CD4-positive, alpha-beta memory T cell (primary cell): Measurements from ENCODE around the gene CPNE1. TPM values are rescaled to one million over a fixed set of nuclear protein-coding genes. Genes with fewer than 3 reads are reported as not detected.

ENCODE experiments used
- CTCF ChIA-PET: fragments of 350-600 bp; sonication (Branson Sonifier 250); formaldehyde crosslinking; loops from one replicate; lab custom pipeline; 2021; ENCODE audit warnings: inconsistent platforms; ENCODE audit not compliant: partially characterized antibody; lab: Charles Lee
- POLR2A ChIA-PET: fragments of 350-600 bp; sonication (Branson Sonifier 250); formaldehyde crosslinking; loops from one replicate; lab custom pipeline; 2021; ENCODE audit not compliant: partially characterized antibody; lab: Charles Lee
- DNase-seq, 5 donors: peaks; one replicate each; pipeline versions ENCODE4 v3.0.0 to v3.0.0-alpha.2; 2020 to 2022; ENCODE audit warnings: mixed read lengths in 1 of 5
- H3K27ac ChIP-seq: one replicate; pipeline ENCODE4 v1.7.0; 2013; ENCODE audit warnings: low read depth, low read length
- H3K27me3 ChIP-seq: 2 replicates; pipeline ENCODE4 v1.7.0; 2013; ENCODE audit warnings: mild to moderate bottlenecking, low read length, moderate library complexity; ENCODE audit not compliant: insufficient read depth
- H3K36me3 ChIP-seq: 2 replicates; pipeline ENCODE4 v1.7.0; 2013; ENCODE audit warnings: mild to moderate bottlenecking, low read length, moderate library complexity; ENCODE audit not compliant: insufficient read depth
- H3K4me1 ChIP-seq: 2 replicates; pipeline ENCODE4 v1.7.0; 2013; ENCODE audit warnings: mild to moderate bottlenecking, low read length, moderate library complexity; ENCODE audit not compliant: insufficient read depth
- H3K4me3 ChIP-seq, 2 donors: one replicate each; pipeline ENCODE4 v1.7.0; 2013; ENCODE audit warnings: low read length in 2 of 2, mild to moderate bottlenecking in 1 of 2
- H3K9me3 ChIP-seq, 2 donors: one replicate each; pipeline ENCODE4 v1.7.0; 2013; ENCODE audit warnings: low read length in 2 of 2, control low read depth in 1 of 2; ENCODE audit not compliant: control insufficient read depth in 1 of 2
- H3K27ac Mint-ChIP-seq, 7 donors: one replicate each; pipeline ENCODE4 v1.8.0; 2020 to 2021; ENCODE audit warnings: mixed read lengths in 7 of 7, mild to moderate bottlenecking in 6 of 7, inconsistent platforms in 3 of 7, moderate library complexity in 3 of 7
- H3K27me3 Mint-ChIP-seq, 2 donors: one replicate each; pipeline ENCODE4 v1.8.0; 2020 to 2021; ENCODE audit warnings: mixed read lengths in 2 of 2
- H3K36me3 Mint-ChIP-seq, 2 donors: one replicate each; pipeline ENCODE4 v1.8.0; 2020 to 2021; ENCODE audit warnings: mixed read lengths in 2 of 2, inconsistent platforms in 1 of 2, mild to moderate bottlenecking in 1 of 2
- H3K4me1 Mint-ChIP-seq, 4 donors: one replicate each; pipeline ENCODE4 v1.8.0; 2020 to 2021; ENCODE audit warnings: mixed read lengths in 4 of 4, mild to moderate bottlenecking in 1 of 4
- H3K4me3 Mint-ChIP-seq, 8 donors: one replicate each; pipeline ENCODE4 v1.8.0; 2020 to 2021; ENCODE audit warnings: mixed read lengths in 8 of 8, mild to moderate bottlenecking in 7 of 8, moderate library complexity in 6 of 8, inconsistent platforms in 3 of 8
- H3K9me3 Mint-ChIP-seq, 8 donors: one replicate each; pipeline ENCODE4 v1.8.0; 2020 to 2021; ENCODE audit warnings: mixed read lengths in 8 of 8, mild to moderate bottlenecking in 5 of 8, inconsistent platforms in 3 of 8, moderate library complexity in 1 of 8
- intact Hi-C: fragments of 100-400 bp; cut with micrococcal nuclease; formaldehyde crosslinking; loops from one replicate; pipeline ENCODE4 v1.15.1; 2023
- polyA plus RNA-seq, 2 donors: library from polyadenylated mRNA; unstranded; fragments of 300-500 nt; fragmentation: Illumina TruSeq; gene quantifications; one replicate each; pipeline ENCODE4 v1.2.3, GENCODE V29; 2021
- total RNA-seq, 2 experiments: library from RNA; stranded (reverse); gene quantifications; one replicate each; pipeline ENCODE4 v1.2.3, GENCODE V29; 2021

The CPNE1 gene
- total and polyA plus RNA-seq, 4 experiments from 2014 or later = 305 to 353 (median 329) TPM

- ChIA-PET CTCF (no interaction called here), POLR2A (no interaction called here)
- no peaks in the 10 kb centered on the region for H3K9me3 Mint-ChIP-seq
- no peaks in the 10 kb centered on the region for H3K9me3 ChIP-seq
- intact Hi-C loops = no loop called here
- H3K27ac Mint-ChIP-seq = peak overlapping the region in 1 of 7 donors; percentile 64
- H3K4me3 Mint-ChIP-seq = no peak overlapping the region
- H3K27me3 ChIP-seq = no peaks in the 10 kb centered on the region
- H3K4me3 ChIP-seq = no peak overlapping the region
- peaks cover 0 to 10% (median 2%) of the 10 kb centered on the region in 4 donors for H3K4me1 Mint-ChIP-seq
- H3K36me3 ChIP-seq = no peaks in the 10 kb centered on the region
- H3K27ac ChIP-seq = no peak overlapping the region
- H3K4me1 ChIP-seq = peaks cover 15% of the 10 kb centered on the region
- no peak for DNase-seq
- no peaks in the 10 kb centered on the region for H3K36me3 Mint-ChIP-seq
- H3K27me3 Mint-ChIP-seq = peaks cover 2 to 4% of the 10 kb centered on the region in 2 donors
Measured at GRCh38 chr20:35597186-35597585, 67.5 kb downstream of the CPNE1 start.

GRCh38 chr20:35595901-35596300, 68.8 kb downstream of the CPNE1 start:
- Mint-ChIP-seq H3K4me3 (no peak overlapping the region), H3K36me3 (no peaks in the 10 kb centered on the region), H3K9me3 (no peaks in the 10 kb centered on the region), H3K27ac (no peak overlapping the region), H3K4me1 (peaks cover 0 to 4% (median 0%) of the 10 kb centered on the region in 4 donors), H3K27me3 (peaks cover 0 to 4% of the 10 kb centered on the region in 2 donors)
- Histone ChIP-seq H3K9me3 (no peaks in the 10 kb centered on the region), H3K36me3 (no peaks in the 10 kb centered on the region), H3K4me1 (peaks cover 3% of the 10 kb centered on the region), H3K4me3 (no peak overlapping the region), H3K27me3 (no peaks in the 10 kb centered on the region), H3K27ac (no peak overlapping the region)
- CTCF ChIA-PET = interaction anchor here (1.0 to 1.1 kb wide), 2 partner anchors 24 to 132 kb away, joined by 3 to 4 read pairs; no protein-coding TSS in a partner anchor
- POLR2A ChIA-PET = no interaction called here
- DNase-seq = no peak
- intact Hi-C loops = no loop called here

GRCh38 chr20:35595456-35595855, 69.2 kb downstream of the CPNE1 start:
- Mint-ChIP-seq H3K9me3 (no peaks in the 10 kb centered on the region), H3K4me3 (no peak overlapping the region), H3K27ac (no peak overlapping the region), H3K4me1 (no peaks in the 10 kb centered on the region), H3K27me3 (no peaks in the 10 kb centered on the region), H3K36me3 (no peaks in the 10 kb centered on the region)
- Histone ChIP-seq H3K4me3 (no peak overlapping the region), H3K27ac (no peak overlapping the region), H3K4me1 (no peaks in the 10 kb centered on the region), H3K36me3 (no peaks in the 10 kb centered on the region), H3K27me3 (no peaks in the 10 kb centered on the region), H3K9me3 (no peaks in the 10 kb centered on the region)
- intact Hi-C loops = no loop called here
- ChIA-PET POLR2A (no interaction called here), CTCF (interaction anchor here (1.0 kb wide), 1 partner anchor 24 kb away, joined by 3 read pairs; no protein-coding TSS in a partner anchor)
- DNase-seq = no peak

- no peak overlapping the region for H3K4me3 Mint-ChIP-seq
- Histone ChIP-seq H3K27ac (no peak overlapping the region), H3K36me3 (no peaks in the 10 kb centered on the region), H3K4me1 (no peaks in the 10 kb centered on the region), H3K27me3 (no peaks in the 10 kb centered on the region), H3K4me3 (no peak overlapping the region), H3K9me3 (no peaks in the 10 kb centered on the region)
- POLR2A ChIA-PET = interaction anchor here (0.6 kb wide), 1 partner anchor 8 kb away, joined by 4 read pairs; no protein-coding TSS in a partner anchor
- no peak overlapping the region for H3K27ac Mint-ChIP-seq
- H3K9me3 Mint-ChIP-seq = no peaks in the 10 kb centered on the region
- CTCF ChIA-PET = interaction anchor here (0.7 kb wide), 1 partner anchor 18 kb away, joined by 4 read pairs; no protein-coding TSS in a partner anchor
- DNase-seq = no peak
- H3K27me3 Mint-ChIP-seq = no peaks in the 10 kb centered on the region
- no peaks in the 10 kb centered on the region for H3K4me1 Mint-ChIP-seq
- intact Hi-C loops = no loop called here
- no peaks in the 10 kb centered on the region for H3K36me3 Mint-ChIP-seq
Measured at GRCh38 chr20:35592339-35592974, 72.2 kb downstream of the CPNE1 start.

- Mint-ChIP-seq H3K4me1 (no peaks in the 10 kb centered on the region), H3K4me3 (no peak overlapping the region), H3K27me3 (no peaks in the 10 kb centered on the region), H3K9me3 (no peaks in the 10 kb centered on the region), H3K36me3 (no peaks in the 10 kb centered on the region), H3K27ac (no peak overlapping the region)
- ChIA-PET CTCF (no interaction called here), POLR2A (no interaction called here)
- Histone ChIP-seq H3K27me3 (no peaks in the 10 kb centered on the region), H3K4me3 (no peak overlapping the region), H3K4me1 (no peaks in the 10 kb centered on the region), H3K9me3 (no peaks in the 10 kb centered on the region), H3K27ac (no peak overlapping the region), H3K36me3 (no peaks in the 10 kb centered on the region)
- intact Hi-C loops = no loop called here
- DNase-seq = no peak
Measured at GRCh38 chr20:35588397-35588796, 76.3 kb downstream of the CPNE1 start.

GRCh38 chr20:35587436-35587835, 77.3 kb downstream of the CPNE1 start:
- H3K36me3 Mint-ChIP-seq = no peaks in the 10 kb centered on the region

GRCh38 chr20:35586751-35587425, 77.8 kb downstream of the CPNE1 start:
- H3K36me3 ChIP-seq = no peaks in the 10 kb centered on the region
- no peaks in the 10 kb centered on the region for H3K9me3 ChIP-seq
- CTCF ChIA-PET = interaction anchor here (1.2 kb wide), 1 partner anchor 14 kb away, joined by 4 read pairs; no protein-coding TSS in a partner anchor
- intact Hi-C loops = no loop called here
- no peaks in the 10 kb centered on the region for H3K27me3 ChIP-seq
- Mint-ChIP-seq H3K9me3 (peaks cover 0 to 3% (median under 1%) of the 10 kb centered on the region in 8 donors), H3K36me3 (no peaks in the 10 kb centered on the region), H3K4me3 (no peak overlapping the region), H3K4me1 (no peaks in the 10 kb centered on the region), H3K27me3 (peaks cover 0 to 2% of the 10 kb centered on the region in 2 donors), H3K27ac (no peak overlapping the region)
- no peak for DNase-seq
- H3K4me3 ChIP-seq = no peak overlapping the region
- H3K4me1 ChIP-seq = no peaks in the 10 kb centered on the region
- no peak overlapping the region for H3K27ac ChIP-seq
- POLR2A ChIA-PET = no interaction called here

More at GRCh38 chr20:35587436-35587835, 77.3 kb downstream of the CPNE1 start:
- Histone ChIP-seq H3K4me3 (no peak overlapping the region), H3K27ac (no peak overlapping the region), H3K4me1 (no peaks in the 10 kb centered on the region), H3K27me3 (no peaks in the 10 kb centered on the region), H3K36me3 (no peaks in the 10 kb centered on the region), H3K9me3 (no peaks in the 10 kb centered on the region)
- ChIA-PET CTCF (interaction anchor here (0.6 to 1.2 kb wide), 2 partner anchors 14 to 61 kb away, joined by 3 to 4 read pairs; no protein-coding TSS in a partner anchor), POLR2A (no interaction called here)
- Mint-ChIP-seq H3K27me3 (peaks cover 0 to under 1% of the 10 kb centered on the region in 2 donors), H3K27ac (no peak overlapping the region), H3K9me3 (peaks cover 0 to under 1% (median 0%) of the 10 kb centered on the region in 8 donors), H3K4me3 (no peak overlapping the region), H3K4me1 (no peaks in the 10 kb centered on the region)
- DNase-seq = no peak
- intact Hi-C loops = no loop called here
